Measurements from ENCODE around the gene RGS7. TPM values are rescaled to one million over a fixed set of nuclear protein-coding genes. Genes with fewer than 3 reads are reported as not detected.

Gene RGS7
- total and polyA plus RNA-seq, 2 of the 4 experiments (the other 2 are of a cell fraction) = 0.58 to 0.72 TPM

DNA sequence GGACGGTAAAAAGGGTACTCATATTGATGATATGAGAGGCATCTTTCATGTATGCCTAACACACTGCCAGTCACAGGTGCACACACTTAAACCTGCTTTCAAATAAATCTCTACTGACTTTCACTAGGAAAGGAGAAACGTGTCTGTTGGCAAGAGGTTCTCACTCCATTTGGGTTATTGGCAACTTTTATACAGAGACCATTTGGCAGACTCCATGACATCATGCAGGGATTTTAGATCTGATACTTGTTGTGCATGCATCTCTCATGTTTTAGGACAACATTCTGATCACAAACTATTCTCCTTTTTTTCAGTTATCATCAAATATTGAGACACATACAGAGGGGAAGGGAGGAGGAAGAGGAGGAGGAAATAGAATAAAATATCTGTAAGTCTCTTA lies 31.5 kb downstream of the RGS7 start:
- Histone ChIP-seq H3K14ac (replicated peaks; ENCODE audit: low read depth, low read length) (no peak overlapping the region), H3K9ac (ENCODE audit: low read depth, low read length) (no peak overlapping the region), H2AK9ac (replicated peaks; ENCODE audit: low read depth, low read length, poor library complexity) (no peak overlapping the region), H2AK5ac (ENCODE audit: low read depth, low read length) (no peak overlapping the region), H3K23ac (ENCODE audit: low read depth, low read length) (no peak overlapping the region), H3K4me2 (ENCODE audit: low read depth, low read length) (no peak overlapping the region), H3K4me1 (ENCODE audit: control insufficient read depth, insufficient read depth, low read length) (no peaks in the 10 kb centered on the region), H3K4ac (ENCODE audit: low read depth, low read length) (no peak overlapping the region), H2AFZ (replicated peaks; ENCODE audit: low read length, poor library complexity) (no peak overlapping the region), H3K9me1 (ENCODE audit: insufficient read depth, low read length) (no peaks in the 10 kb centered on the region), H3K36me3 (ENCODE audit: control insufficient read depth, insufficient read depth, low read length) (no peaks in the 10 kb centered on the region), H3K9me3 (ENCODE audit: control insufficient read depth, insufficient read depth, low read length) (no peaks in the 10 kb centered on the region), H4K5ac (ENCODE audit: low read depth, low read length) (no peak overlapping the region), H3K4me3 (ENCODE audit: insufficient read depth, low read depth, low read length) (no peak overlapping the region), H2BK15ac (ENCODE audit: low read depth, low read length) (no peak overlapping the region), H3K18ac (ENCODE audit: low read depth, low read length) (no peak overlapping the region), H3K56ac (ENCODE audit: extremely low read depth, insufficient read depth, low read length) (no peak overlapping the region), H2BK120ac (ENCODE audit: low read depth, low read length) (no peak overlapping the region), H4K91ac (ENCODE audit: insufficient read depth, low read depth, low read length) (no peak overlapping the region), H2BK20ac (ENCODE audit: low read depth, low read length) (no peak overlapping the region), H4K20me1 (ENCODE audit: insufficient read depth, low read length) (no peaks in the 10 kb centered on the region), H3K27ac (ENCODE audit: insufficient read depth, low read length) (no peak overlapping the region), H3K27me3 (ENCODE audit: control insufficient read depth, insufficient read depth, low read length) (no peaks in the 10 kb centered on the region), H4K8ac (ENCODE audit: low read depth in 2 of 2, low read length in 2 of 2) (no peak overlapping the region), H2BK5ac (ENCODE audit: low read depth, low read length, poor library complexity, severe bottlenecking) (no peak overlapping the region), H3K79me1 (ENCODE audit: low read depth in 1 of 2, low read length in 2 of 2) (no peaks in the 10 kb centered on the region)
- no peak for ATAC-seq (ENCODE audit: low read depth)
- DNase-seq = no peak
- WGBS, 2 experiments (ENCODE audit: extremely low coverage in 2 of 2, insufficient read length in 1 of 2) = no CpG with 5 or more reads among the region's 2 CpGs
- intact Hi-C loops (cut with micrococcal nuclease) = no loop called here
- CTCF ChIA-PET = no interaction called here
- TF ChIP-seq MAFK (IDR thresholded peaks at IDR 0.05; ENCODE audit: low read depth, low read length) = no peak
- TF ChIP-seq CEBPB (IDR thresholded peaks at IDR 0.05; ENCODE audit: low read depth, low read length) = no peak
- TF ChIP-seq RCOR1 (IDR thresholded peaks at IDR 0.05; ENCODE audit: insufficient replicate concordance, low read length) = no peak
- no peak for TF ChIP-seq NFE2L2 (IDR thresholded peaks at IDR 0.05; ENCODE audit: low read depth, low read length)
- no peak for TF ChIP-seq FOS (IDR thresholded peaks at IDR 0.05; ENCODE audit: low read depth, low read length)
- TF ChIP-seq USF2 (IDR thresholded peaks at IDR 0.05; ENCODE audit: low read depth, low read length) = no peak
- TF ChIP-seq RFX5 (IDR thresholded peaks at IDR 0.05; ENCODE audit: low read depth, low read length) = no peak
- no peak for TF ChIP-seq MXI1 (IDR thresholded peaks at IDR 0.05; ENCODE audit: borderline replicate concordance, low read depth, low read length)
- no peak for TF ChIP-seq CHD1 (IDR thresholded peaks at IDR 0.05; ENCODE audit: low read depth, low read length)
- TF ChIP-seq SMC3 (IDR thresholded peaks at IDR 0.05; ENCODE audit: low read depth, low read length) = no peak
- TF ChIP-seq POLR2A (IDR thresholded peaks at IDR 0.05; ENCODE audit: low read depth, low read length) = no peak
- TF ChIP-seq, protein P1, sequence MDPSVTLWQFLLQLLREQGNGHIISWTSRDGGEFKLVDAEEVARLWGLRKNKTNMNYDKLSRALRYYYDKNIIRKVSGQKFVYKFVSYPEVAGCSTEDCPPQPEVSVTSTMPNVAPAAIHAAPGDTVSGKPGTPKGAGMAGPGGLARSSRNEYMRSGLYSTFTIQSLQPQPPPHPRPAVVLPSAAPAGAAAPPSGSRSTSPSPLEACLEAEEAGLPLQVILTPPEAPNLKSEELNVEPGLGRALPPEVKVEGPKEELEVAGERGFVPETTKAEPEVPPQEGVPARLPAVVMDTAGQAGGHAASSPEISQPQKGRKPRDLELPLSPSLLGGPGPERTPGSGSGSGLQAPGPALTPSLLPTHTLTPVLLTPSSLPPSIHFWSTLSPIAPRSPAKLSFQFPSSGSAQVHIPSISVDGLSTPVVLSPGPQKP (IDR thresholded peaks at IDR 0.05; ENCODE audit: borderline replicate concordance, low read depth, low read length) = no peak
- TF ChIP-seq BHLHE40 (IDR thresholded peaks at IDR 0.05; ENCODE audit: low read depth, low read length) = no peak
- TF ChIP-seq RAD21 (IDR thresholded peaks at IDR 0.05; ENCODE audit: low read length) = no peak
- TF ChIP-seq MAZ (IDR thresholded peaks at IDR 0.05; ENCODE audit: borderline replicate concordance, low read depth, low read length) = no peak
- BruUV-seq (replicated peaks) = no TSS peak
- in situ Hi-C loops (cut with MboI; ENCODE audit: low sequenced_read_pairs) = no loop called here
- POLR2A ChIA-PET (ENCODE audit: unreplicated experiment) = no interaction called here
- dilution Hi-C loops (cut with HindIII; ENCODE audit: low sequenced_read_pairs, unreplicated experiment) = no loop called here

Measured in IMR-90 (cell line).